ENCODE results near the gene AVEN.
"Not testable (repeated sequence)": the region's sequence is repeated elsewhere in the genome, so short reads cannot be mapped to it uniquely, and the experiment has no call there.

Gene AVEN

GRCh38 chr15:34038023-34038870 lies 757 bp downstream of the AVEN start:
- DNase-seq = peak; percentile 92

- no peak for DNase-seq
Observed at GRCh38 chr15:34031987-34032760, 6.8 kb downstream of the AVEN start.

GRCh38 chr15:34027606-34028005 lies 11.4 kb downstream of the AVEN start:
- DNase-seq = no peak

- DNase-seq = peak; percentile 43
Observed at GRCh38 chr15:34025252-34025651, 13.8 kb downstream of the AVEN start.

GRCh38 chr15:34023907-34024306 lies 15.1 kb downstream of the AVEN start:
- DNase-seq = no peak

GRCh38 chr15:34019369-34019990 lies 19.5 kb downstream of the AVEN start:
- DNase-seq = no peak

GRCh38 chr15:34018738-34019137 lies 20.3 kb downstream of the AVEN start:
- not testable (repeated sequence) for DNase-seq

GRCh38 chr15:34018021-34018645 lies 20.9 kb downstream of the AVEN start:
- no peak for DNase-seq

- no peak for DNase-seq
Observed at GRCh38 chr15:34014556-34014955, 24.4 kb downstream of the AVEN start.

GRCh38 chr15:34013746-34014145 lies 25.3 kb downstream of the AVEN start:
- no peak for DNase-seq

- DNase-seq = no peak
Observed at GRCh38 chr15:34012461-34013028, 26.5 kb downstream of the AVEN start.

- no peak for DNase-seq
Observed at GRCh38 chr15:34011481-34011880, 27.5 kb downstream of the AVEN start.

- DNase-seq = no peak
Observed at GRCh38 chr15:34010921-34011320, 28.1 kb downstream of the AVEN start.

- DNase-seq = no peak
Observed at GRCh38 chr15:34009656-34010055, 29.3 kb downstream of the AVEN start.

GRCh38 chr15:34006381-34006780 lies 32.6 kb downstream of the AVEN start:
- no peak for DNase-seq

- no peak for DNase-seq
Observed at GRCh38 chr15:34001536-34001935, 37.5 kb downstream of the AVEN start.

- DNase-seq = not testable (repeated sequence)
Observed at GRCh38 chr15:33995666-33996065, 43.3 kb downstream of the AVEN start.

- DNase-seq = peak; percentile 70
Observed at GRCh38 chr15:33994005-33994615, 44.9 kb downstream of the AVEN start.

GRCh38 chr15:33988384-33988783 lies 50.6 kb downstream of the AVEN start:
- DNase-seq = no peak

GRCh38 chr15:33987444-33987843 lies 51.6 kb downstream of the AVEN start:
- no peak for DNase-seq

GRCh38 chr15:33985751-33986150 lies 53.3 kb downstream of the AVEN start:
- no peak for DNase-seq

- DNase-seq = no peak
Observed at GRCh38 chr15:33985287-33985686, 53.7 kb downstream of the AVEN start.
